ENCODE data around the gene KCNG2.

The KCNG2 gene

GRCh38 chr18:79851950-79852349, 54.2 kb downstream of the KCNG2 start:
- no peaks in the 10 kb centered on the region for H3K36me3 ChIP-seq (ENCODE audit: low read length)
- H3K4me2 ChIP-seq (ENCODE audit: low read depth, low read length, poor library complexity, severe bottlenecking) = no peak overlapping the region
- no peaks in the 10 kb centered on the region for H3K79me2 ChIP-seq (ENCODE audit: insufficient read depth, low read length)
- no peaks in the 10 kb centered on the region for H3K9me2 ChIP-seq (replicated peaks; ENCODE audit: insufficient read depth, low read length)
- H3K27me3 ChIP-seq (ENCODE audit: low read length) = no peaks in the 10 kb centered on the region
- H2AFZ ChIP-seq (ENCODE audit: low read depth, low read length, severe bottlenecking) = no peak overlapping the region
- no peaks in the 10 kb centered on the region for H3F3A ChIP-seq (ENCODE audit: insufficient read depth)
- no peaks in the 10 kb centered on the region for H4K20me1 ChIP-seq (ENCODE audit: low read depth, low read length)
- TF ChIP-seq CTCF (IDR thresholded peaks at IDR 0.05; ENCODE audit: insufficient read depth, low read length, poor library complexity, severe bottlenecking) (no peak), EZH2phosphoT487 (conservative IDR thresholded peaks at IDR 0.05; ENCODE audit: low read length) (no peak)
- no peak overlapping the region for H3K9ac ChIP-seq (ENCODE audit: low read length)
- no peak overlapping the region for H3K27ac ChIP-seq (ENCODE audit: low read depth, low read length)
- no peak overlapping the region for H3K4me3 ChIP-seq (ENCODE audit: insufficient read depth, low read length, poor library complexity, severe bottlenecking)
- H3K9me3 ChIP-seq (ENCODE audit: insufficient read depth, low read length) = no peaks in the 10 kb centered on the region

GRCh38 chr18:79852561-79853302, 55.0 kb downstream of the KCNG2 start:
- TF ChIP-seq EZH2phosphoT487 (conservative IDR thresholded peaks at IDR 0.05; ENCODE audit: low read length) (no peak), CTCF (IDR thresholded peaks at IDR 0.05; ENCODE audit: insufficient read depth, low read length, poor library complexity, severe bottlenecking) (no peak)
- no peak overlapping the region for H3K4me2 ChIP-seq (ENCODE audit: low read depth, low read length, poor library complexity, severe bottlenecking)
- no peak overlapping the region for H3K9ac ChIP-seq (ENCODE audit: low read length)
- H3K79me2 ChIP-seq (ENCODE audit: insufficient read depth, low read length) = no peaks in the 10 kb centered on the region
- H4K20me1 ChIP-seq (ENCODE audit: low read depth, low read length) = no peaks in the 10 kb centered on the region
- H3K9me2 ChIP-seq (replicated peaks; ENCODE audit: insufficient read depth, low read length) = no peaks in the 10 kb centered on the region
- no peak overlapping the region for H2AFZ ChIP-seq (ENCODE audit: low read depth, low read length, severe bottlenecking)
- H3K4me3 ChIP-seq (ENCODE audit: insufficient read depth, low read length, poor library complexity, severe bottlenecking) = no peak overlapping the region
- no peaks in the 10 kb centered on the region for H3K9me3 ChIP-seq (ENCODE audit: insufficient read depth, low read length)
- H3F3A ChIP-seq (ENCODE audit: insufficient read depth) = no peaks in the 10 kb centered on the region
- H3K27ac ChIP-seq (ENCODE audit: low read depth, low read length) = no peak overlapping the region
- H3K27me3 ChIP-seq (ENCODE audit: low read length) = no peaks in the 10 kb centered on the region
- H3K36me3 ChIP-seq (ENCODE audit: low read length) = no peaks in the 10 kb centered on the region

- H3K9me3 ChIP-seq (ENCODE audit: insufficient read depth, low read length) = no peaks in the 10 kb centered on the region
- H2AFZ ChIP-seq (ENCODE audit: low read depth, low read length, severe bottlenecking) = no peak overlapping the region
- no peaks in the 10 kb centered on the region for H3K9me2 ChIP-seq (replicated peaks; ENCODE audit: insufficient read depth, low read length)
- no peaks in the 10 kb centered on the region for H3K27me3 ChIP-seq (ENCODE audit: low read length)
- H3K36me3 ChIP-seq (ENCODE audit: low read length) = no peaks in the 10 kb centered on the region
- no peaks in the 10 kb centered on the region for H4K20me1 ChIP-seq (ENCODE audit: low read depth, low read length)
- no peaks in the 10 kb centered on the region for H3K79me2 ChIP-seq (ENCODE audit: insufficient read depth, low read length)
- H3K4me3 ChIP-seq (ENCODE audit: insufficient read depth, low read length, poor library complexity, severe bottlenecking) = no peak overlapping the region
- TF ChIP-seq EZH2phosphoT487 (conservative IDR thresholded peaks at IDR 0.05; ENCODE audit: low read length) = no peak
- no peak for TF ChIP-seq CTCF (IDR thresholded peaks at IDR 0.05; ENCODE audit: insufficient read depth, low read length, poor library complexity, severe bottlenecking)
- H3K4me2 ChIP-seq (ENCODE audit: low read depth, low read length, poor library complexity, severe bottlenecking) = no peak overlapping the region
- no peak overlapping the region for H3K9ac ChIP-seq (ENCODE audit: low read length)
- no peak overlapping the region for H3K27ac ChIP-seq (ENCODE audit: low read depth, low read length)
- no peaks in the 10 kb centered on the region for H3F3A ChIP-seq (ENCODE audit: insufficient read depth)
These were observed 55.7 kb downstream of the KCNG2 start for GRCh38 chr18:79853303-79853992.

Data from SU-DHL-6 (cell line).